GM10266 (cell line): ENCODE results near the gene RAD51B.
"Not testable (repeated sequence)": the region's sequence is repeated elsewhere in the genome, so short reads cannot be mapped to it uniquely, and the experiment has no call there.

Experiments used
- DNase-seq: peaks from one replicate; pipeline ENCODE4 v3.0.0; 2012; ENCODE audit errors: extremely low spot score
- TF ChIP-seq, protein P1 (sequence below): IDR thresholded peaks from 2 replicates; pipeline ENCODE4 v1.5.1; 2012; ENCODE audit warnings: mild to moderate bottlenecking, low read depth; ENCODE audit not compliant: control insufficient read depth, insufficient read depth; ENCODE audit errors: missing control alignments

RAD51B gene

DNA sequence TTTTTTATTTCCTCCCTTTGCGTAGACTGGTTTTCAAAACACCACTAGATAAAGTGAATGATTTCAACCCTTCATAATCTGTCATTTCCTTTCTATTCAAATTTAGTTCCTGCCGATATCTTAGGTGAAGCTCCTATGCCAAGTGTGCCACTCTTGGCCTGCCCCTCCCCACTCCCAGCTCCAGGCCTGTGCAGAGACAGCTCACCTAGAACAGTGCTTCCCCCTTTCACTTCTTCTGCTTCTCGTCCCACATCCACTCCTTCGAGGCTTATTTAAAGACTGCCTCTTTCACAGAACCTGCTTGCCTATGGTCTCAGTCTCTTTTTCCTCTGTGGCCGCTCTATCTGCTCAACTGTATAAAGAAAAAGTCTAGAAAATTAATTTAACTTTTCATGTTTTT is 473.8 kb downstream of the RAD51B start:
- DNase-seq = no peak
- TF ChIP-seq, protein P1, sequence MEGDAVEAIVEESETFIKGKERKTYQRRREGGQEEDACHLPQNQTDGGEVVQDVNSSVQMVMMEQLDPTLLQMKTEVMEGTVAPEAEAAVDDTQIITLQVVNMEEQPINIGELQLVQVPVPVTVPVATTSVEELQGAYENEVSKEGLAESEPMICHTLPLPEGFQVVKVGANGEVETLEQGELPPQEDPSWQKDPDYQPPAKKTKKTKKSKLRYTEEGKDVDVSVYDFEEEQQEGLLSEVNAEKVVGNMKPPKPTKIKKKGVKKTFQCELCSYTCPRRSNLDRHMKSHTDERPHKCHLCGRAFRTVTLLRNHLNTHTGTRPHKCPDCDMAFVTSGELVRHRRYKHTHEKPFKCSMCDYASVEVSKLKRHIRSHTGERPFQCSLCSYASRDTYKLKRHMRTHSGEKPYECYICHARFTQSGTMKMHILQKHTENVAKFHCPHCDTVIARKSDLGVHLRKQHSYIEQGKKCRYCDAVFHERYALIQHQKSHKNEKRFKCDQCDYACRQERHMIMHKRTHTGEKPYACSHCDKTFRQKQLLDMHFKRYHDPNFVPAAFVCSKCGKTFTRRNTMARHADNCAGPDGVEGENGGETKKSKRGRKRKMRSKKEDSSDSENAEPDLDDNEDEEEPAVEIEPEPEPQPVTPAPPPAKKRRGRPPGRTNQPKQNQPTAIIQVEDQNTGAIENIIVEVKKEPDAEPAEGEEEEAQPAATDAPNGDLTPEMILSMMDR = no peak

DNA sequence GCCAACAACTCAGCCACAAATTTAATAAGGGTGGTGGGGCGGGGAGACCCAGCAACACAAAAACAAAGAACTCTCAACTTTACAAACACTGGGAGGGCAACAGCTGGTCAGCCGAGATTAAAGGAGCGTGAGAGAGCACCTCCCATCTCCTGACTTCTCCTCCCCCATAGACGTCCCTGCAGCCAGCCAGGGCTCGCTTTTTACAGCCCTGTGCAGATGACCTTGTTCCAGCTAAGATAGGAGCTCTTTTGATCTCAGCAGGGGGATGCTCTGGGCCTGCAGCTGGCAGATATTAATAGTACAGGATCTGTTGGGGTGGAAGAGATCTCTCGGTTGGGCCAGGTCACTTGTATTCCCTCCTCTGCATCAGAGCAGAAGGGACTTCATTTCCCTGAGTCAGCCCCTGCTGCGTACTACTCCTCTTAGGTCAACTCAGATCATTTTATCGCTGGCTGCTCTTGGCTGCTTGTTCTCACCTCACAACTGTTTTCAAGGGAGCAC is 475.8 kb downstream of the RAD51B start:
- no peak for DNase-seq
- TF ChIP-seq, protein P1 = no peak

DNA sequence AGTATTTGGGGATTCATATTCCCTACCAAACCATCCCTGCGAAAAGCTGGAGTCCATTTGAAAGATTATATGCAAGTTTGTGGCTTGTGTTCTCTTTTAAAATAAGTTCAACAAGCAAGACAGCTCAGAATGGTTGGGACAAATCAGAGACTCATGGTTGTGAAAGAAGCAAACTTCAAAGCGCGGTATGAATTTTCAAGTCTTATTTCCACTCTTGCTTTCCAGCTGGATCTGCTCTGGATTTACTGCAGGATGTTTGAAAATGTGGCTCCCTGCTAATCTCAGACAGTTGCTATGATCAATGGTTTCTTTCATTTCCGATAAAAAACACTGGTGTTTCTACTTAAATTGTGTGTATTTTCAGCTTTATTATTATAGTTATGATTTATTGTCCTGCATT is 477.5 kb downstream of the RAD51B start:
- TF ChIP-seq, protein P1 = no peak
- DNase-seq = no peak

- TF ChIP-seq, protein P1 = no peak
- DNase-seq = no peak
Observed at GRCh38 chr14:68297876-68298468, 478.4 kb downstream of the RAD51B start.

GRCh38 chr14:68300608-68301007 is 481.0 kb downstream of the RAD51B start:
- TF ChIP-seq, protein P1 = no peak
- DNase-seq = no peak

DNA sequence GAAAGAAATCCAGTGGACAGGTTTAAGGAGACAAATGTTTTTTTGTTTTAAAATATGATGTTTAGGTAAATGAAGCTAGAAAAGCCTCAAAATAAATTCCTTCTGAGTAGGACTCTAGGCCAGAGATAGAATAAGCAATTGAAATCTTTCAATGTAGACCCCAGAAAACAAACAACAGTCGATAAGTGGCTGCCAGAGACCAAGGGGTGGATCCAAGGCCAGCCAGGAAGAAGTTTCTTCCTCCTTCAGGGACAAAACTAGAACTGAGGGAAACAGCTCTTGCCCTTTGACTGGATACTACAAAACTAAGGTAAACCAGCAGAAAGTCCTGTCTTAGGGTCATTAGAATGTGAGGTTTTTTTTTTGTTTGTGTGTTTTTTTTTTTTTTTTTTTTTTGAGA is 481.6 kb downstream of the RAD51B start:
- TF ChIP-seq, protein P1 = no peak

DNA sequence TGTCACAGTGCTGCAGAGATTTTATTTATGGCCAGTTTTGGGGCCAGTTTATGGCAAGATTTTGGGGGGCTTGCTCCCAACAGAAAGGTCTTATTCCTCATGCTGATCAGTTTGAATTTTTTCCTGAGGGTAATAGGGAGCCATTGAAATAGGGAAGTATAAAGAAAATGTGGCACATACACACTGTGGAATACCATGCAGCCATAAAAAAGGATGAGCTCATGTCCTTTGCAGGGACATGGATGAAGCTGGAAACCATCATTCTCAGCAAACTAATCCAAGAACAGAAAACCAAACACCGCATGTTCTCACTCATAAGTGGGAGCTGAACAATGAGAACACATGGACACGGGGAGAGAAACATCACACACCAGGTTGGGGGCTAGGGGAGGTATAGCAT is 483.4 kb downstream of the RAD51B start:
- not testable (repeated sequence) for DNase-seq

More for the DNA sequence above, 481.6 kb downstream of the RAD51B start:
- no peak for DNase-seq

DNA sequence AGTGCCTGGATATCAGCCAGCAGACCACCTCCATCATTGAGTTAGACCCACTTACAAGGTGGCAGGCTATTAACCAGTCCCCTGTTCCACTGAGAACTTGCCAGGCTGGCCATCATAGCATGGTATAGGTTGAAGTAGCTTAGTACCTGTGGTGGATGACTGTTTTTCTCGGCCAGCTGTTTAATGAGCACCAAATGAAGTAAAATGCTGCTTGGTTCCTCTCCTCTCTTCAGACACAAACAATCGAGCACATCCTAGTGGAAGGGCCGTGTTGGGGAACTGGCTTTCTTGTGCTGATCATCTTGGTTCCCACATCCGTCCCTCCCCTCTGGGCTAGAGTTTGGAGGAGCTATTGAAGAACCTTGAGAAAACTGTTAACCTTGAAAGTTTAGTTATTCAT is 486.2 kb downstream of the RAD51B start:
- no peak for DNase-seq
- TF ChIP-seq, protein P1 = no peak
